Stimulated activated effector memory CD8-positive, alpha-beta T cell treated with anti-CD3 and anti-CD28 coated beads, Interleukin-12 subunit alpha, Interleukin-12 subunit beta, amount 100 ng/mL, for 72 hours (primary cell): ENCODE measurements around the gene PFN4.
"Not testable (repeated sequence)": the region's sequence is repeated elsewhere in the genome, so short reads cannot be mapped to it uniquely, and the experiment has no call there.

Experiments used
- ATAC-seq: fragments of 150-1000 bp; cut with Tn5 transposase; 2 replicates; pipeline ENCODE4 v1.10.0; 2021
- DNase-seq, 2 donors: peaks; one replicate each; pipeline ENCODE4 v3.0.0; 2021 to 2022; ENCODE audit warnings: low spot score in 2 of 2
- H3K27ac Mint-ChIP-seq: one replicate; pipeline ENCODE4 v1.8.0; 2022; ENCODE audit warnings: mild to moderate bottlenecking, mixed read lengths
- H3K36me3 Mint-ChIP-seq: one replicate; pipeline ENCODE4 v1.8.0; 2022; ENCODE audit warnings: mild to moderate bottlenecking, mixed read lengths
- H3K4me1 Mint-ChIP-seq: one replicate; pipeline ENCODE4 v1.8.0; 2022; ENCODE audit warnings: mixed read lengths
- H3K4me3 Mint-ChIP-seq: one replicate; pipeline ENCODE4 v1.8.0; 2022; ENCODE audit warnings: mild to moderate bottlenecking, mixed read lengths
- H3K9me3 Mint-ChIP-seq: one replicate; pipeline ENCODE4 v1.8.0; 2022; ENCODE audit warnings: mixed read lengths

The PFN4 gene

GRCh38 chr2:24123195-24123921, at the start of gene PFN4, which contains the start of gene FAM228B:
Gene PFN4, minus strand, starts transcription at chr2:24123334. Its CDS starts 799 bp downstream, at chr2:24122535.
Gene FAM228B, plus strand, starts transcription at chr2:24123469. Its CDS starts 893 bp downstream, at chr2:24124362.
- peaks cover 14% of the 10 kb centered on the region for H3K4me1 Mint-ChIP-seq
- no peaks in the 10 kb centered on the region for H3K36me3 Mint-ChIP-seq
- peak within 1 kb of the TSS; percentile 92 for H3K27ac Mint-ChIP-seq

DNA sequence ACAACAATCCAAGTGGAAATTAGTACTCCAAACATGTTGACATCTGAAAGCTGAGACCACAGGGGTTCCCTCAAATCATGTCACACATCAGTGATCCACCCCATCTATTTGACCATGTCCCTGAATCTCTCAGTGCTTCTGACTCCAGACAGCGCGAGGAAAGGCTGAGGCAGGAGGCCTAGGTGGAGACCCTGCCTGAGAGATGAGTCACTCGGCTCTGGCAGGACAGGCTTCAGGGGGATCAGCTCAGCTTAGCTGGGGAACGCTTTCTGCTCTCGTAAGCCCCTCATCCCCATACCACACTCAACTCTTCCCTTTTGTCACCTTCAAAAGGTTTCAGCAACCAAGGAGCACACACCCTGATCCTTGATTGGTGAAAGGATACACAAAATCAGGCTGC, 45.9 kb upstream of the PFN4 start:
- H3K27ac Mint-ChIP-seq, result no peak overlapping the region
- no peak for DNase-seq
- no peak for ATAC-seq
- H3K9me3 Mint-ChIP-seq, result no peaks in the 10 kb centered on the region
- no peak overlapping the region for H3K4me3 Mint-ChIP-seq
- H3K4me1 Mint-ChIP-seq, result no peaks in the 10 kb centered on the region
- no peaks in the 10 kb centered on the region for H3K36me3 Mint-ChIP-seq

More at GRCh38 chr2:24123195-24123921, at the start of gene PFN4, which contains the start of gene FAM228B:
- peak; percentile 65 to 89 for DNase-seq
- Mint-ChIP-seq H3K4me3 (peak within 1 kb of the TSS; percentile 78), H3K9me3 (no peaks in the 10 kb centered on the region)
- peak; percentile 93 for ATAC-seq

DNA sequence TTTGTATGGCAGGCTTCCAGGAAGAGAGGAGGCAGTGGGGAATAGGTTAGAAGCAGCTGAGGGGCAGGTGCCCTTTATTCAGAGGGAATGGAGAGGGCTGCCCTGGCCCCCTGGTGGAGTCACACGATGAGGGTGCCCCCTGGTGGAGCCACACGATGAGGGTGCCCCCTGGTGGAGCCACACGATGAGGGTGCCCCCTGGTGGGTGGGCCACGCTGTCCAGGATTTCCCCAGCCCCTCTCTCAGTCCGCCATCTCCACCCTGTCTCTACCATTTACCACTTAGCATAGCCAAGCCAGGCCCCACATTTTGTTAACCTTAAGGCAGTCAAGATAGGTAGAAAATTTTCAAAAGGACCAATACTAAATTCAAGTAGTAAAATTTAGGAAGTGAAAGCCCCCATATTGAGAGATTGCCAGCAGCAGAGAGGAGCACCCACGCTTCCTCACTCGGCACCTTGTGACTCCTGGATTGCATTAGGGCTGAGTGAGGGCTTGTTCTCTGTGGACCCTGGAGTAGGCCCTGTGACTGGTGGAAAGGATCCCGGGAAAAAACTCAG, 41.4 kb upstream of the PFN4 start:
- ATAC-seq (peak; percentile 79), DNase-seq (peak; percentile 6 to 72)
- Mint-ChIP-seq H3K27ac (no peak overlapping the region), H3K4me1 (no peaks in the 10 kb centered on the region), H3K4me3 (no peak overlapping the region), H3K9me3 (peaks cover 2% of the 10 kb centered on the region), H3K36me3 (no peaks in the 10 kb centered on the region)

DNA sequence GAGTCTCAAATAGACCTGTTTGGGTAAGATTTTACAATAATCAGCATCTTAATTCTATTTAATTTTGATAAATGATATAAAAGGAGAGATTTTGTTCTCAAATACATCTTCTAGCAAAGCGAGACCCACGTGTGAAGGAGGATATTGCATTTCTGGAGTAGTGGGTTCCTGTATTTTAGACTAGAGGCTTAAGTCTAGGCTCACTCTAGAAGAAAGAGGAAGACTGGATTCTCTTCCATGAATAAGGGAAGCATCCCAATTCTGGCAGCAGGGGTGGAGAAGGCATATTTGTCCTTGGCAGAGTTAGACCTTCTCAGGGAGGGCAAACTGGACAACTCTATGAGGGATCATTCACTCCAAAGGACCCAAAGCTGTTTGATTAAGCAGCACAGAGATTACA, 40.5 kb upstream of the PFN4 start:
- DNase-seq (no peak), ATAC-seq (no peak)
- H3K27ac Mint-ChIP-seq, result no peak overlapping the region
- peaks cover 2% of the 10 kb centered on the region for H3K9me3 Mint-ChIP-seq
- no peaks in the 10 kb centered on the region for H3K4me1 Mint-ChIP-seq
- no peaks in the 10 kb centered on the region for H3K36me3 Mint-ChIP-seq
- no peak overlapping the region for H3K4me3 Mint-ChIP-seq

GRCh38 chr2:24163186-24163585, 40.1 kb upstream of the PFN4 start:
- no peaks in the 10 kb centered on the region for H3K36me3 Mint-ChIP-seq
- peaks cover 2% of the 10 kb centered on the region for H3K9me3 Mint-ChIP-seq
- ATAC-seq, result no peak
- no peak overlapping the region for H3K4me3 Mint-ChIP-seq
- no peaks in the 10 kb centered on the region for H3K4me1 Mint-ChIP-seq
- H3K27ac Mint-ChIP-seq, result no peak overlapping the region
- no peak for DNase-seq

- Mint-ChIP-seq H3K4me3 (no peak overlapping the region), H3K4me1 (no peaks in the 10 kb centered on the region), H3K9me3 (peaks cover 2% of the 10 kb centered on the region), H3K27ac (no peak overlapping the region), H3K36me3 (no peaks in the 10 kb centered on the region)
- DNase-seq, result no peak
- no peak for ATAC-seq
Measured at GRCh38 chr2:24162494-24162893, 39.4 kb upstream of the PFN4 start.

- Mint-ChIP-seq H3K4me1 (no peaks in the 10 kb centered on the region), H3K9me3 (peaks cover 2% of the 10 kb centered on the region), H3K36me3 (no peaks in the 10 kb centered on the region), H3K27ac (no peak overlapping the region), H3K4me3 (no peak overlapping the region)
- no peak for DNase-seq
- ATAC-seq, result no peak
Measured at GRCh38 chr2:24160761-24161160, 37.6 kb upstream of the PFN4 start.

- Mint-ChIP-seq H3K27ac (no peak overlapping the region), H3K36me3 (no peaks in the 10 kb centered on the region)
- no peak for ATAC-seq
Measured at GRCh38 chr2:24159708-24160107, 36.6 kb upstream of the PFN4 start.

DNA sequence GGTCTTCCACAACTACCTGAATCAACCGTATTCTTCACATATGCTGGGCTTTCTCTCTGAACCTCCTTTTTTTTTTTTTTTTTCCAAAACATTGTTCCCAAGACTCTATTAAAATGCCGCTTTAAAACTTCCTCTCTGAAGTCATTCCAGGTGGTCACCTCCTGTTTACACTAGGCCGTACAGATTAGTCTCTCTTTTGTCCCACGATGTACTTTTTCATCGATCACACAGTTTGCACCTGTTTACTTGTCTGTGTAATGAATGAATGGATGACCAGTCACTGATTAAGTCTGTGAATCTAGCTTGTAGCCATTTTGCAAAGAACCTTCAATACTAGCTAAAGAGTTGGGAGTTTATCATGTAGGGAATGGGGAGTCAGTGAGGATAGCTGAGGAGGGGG, 35.0 kb upstream of the PFN4 start:
- H3K4me1 Mint-ChIP-seq, result no peaks in the 10 kb centered on the region
- no peak overlapping the region for H3K4me3 Mint-ChIP-seq
- no peak for DNase-seq
- H3K9me3 Mint-ChIP-seq, result peaks cover 2% of the 10 kb centered on the region
- no peak for ATAC-seq
- H3K36me3 Mint-ChIP-seq, result no peaks in the 10 kb centered on the region
- H3K27ac Mint-ChIP-seq, result no peak overlapping the region

More at GRCh38 chr2:24159708-24160107, 36.6 kb upstream of the PFN4 start:
- Mint-ChIP-seq H3K9me3 (peaks cover 2% of the 10 kb centered on the region), H3K4me3 (no peak overlapping the region), H3K4me1 (no peaks in the 10 kb centered on the region)
- DNase-seq, result no peak

GRCh38 chr2:24153478-24153877, 30.3 kb upstream of the PFN4 start:
- Mint-ChIP-seq H3K4me1 (no peaks in the 10 kb centered on the region), H3K36me3 (no peaks in the 10 kb centered on the region), H3K9me3 (peaks cover 2% of the 10 kb centered on the region), H3K4me3 (no peak overlapping the region), H3K27ac (no peak overlapping the region)
- DNase-seq (no peak), ATAC-seq (no peak)

DNA sequence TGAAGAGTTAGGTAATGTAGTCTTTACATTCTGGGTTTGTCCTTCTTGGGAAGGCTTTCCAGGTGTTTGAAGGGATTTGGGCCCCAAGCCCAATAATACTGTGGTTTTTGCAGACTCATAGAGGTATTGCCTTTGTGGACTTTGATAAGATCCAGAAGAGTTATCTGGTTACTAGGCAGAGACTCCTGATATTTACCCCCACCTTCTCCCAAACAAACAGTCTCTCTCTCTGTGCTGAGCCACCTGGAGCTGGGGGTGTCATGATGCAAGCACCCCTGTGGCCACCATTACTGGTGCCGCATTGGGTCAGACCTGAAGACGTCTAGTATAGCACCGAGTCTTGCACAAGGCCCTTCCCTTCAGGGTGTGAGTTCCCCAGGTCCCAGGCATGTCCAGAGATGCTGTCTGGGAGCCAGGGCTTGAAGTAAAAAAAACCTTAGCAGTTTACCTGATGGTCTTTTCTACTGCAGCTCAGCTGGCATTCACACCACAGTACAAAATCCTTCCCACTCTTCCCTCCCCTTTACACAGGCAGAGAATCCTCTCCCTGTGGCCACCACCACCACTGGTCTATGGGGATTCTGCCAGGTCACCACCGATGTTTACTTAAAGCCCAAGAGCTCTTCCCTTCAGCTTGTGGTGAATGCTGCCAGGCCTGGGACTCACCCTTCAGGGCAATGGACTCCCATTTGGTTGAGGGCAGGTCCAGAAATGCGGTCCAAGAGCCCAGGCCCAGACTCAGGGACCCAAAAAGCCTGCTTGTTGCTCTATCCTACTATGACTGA, 29.5 kb upstream of the PFN4 start:
- Mint-ChIP-seq H3K4me3 (no peak overlapping the region), H3K27ac (no peak overlapping the region), H3K36me3 (no peaks in the 10 kb centered on the region), H3K9me3 (peaks cover 6% of the 10 kb centered on the region), H3K4me1 (no peaks in the 10 kb centered on the region)
- no peak for ATAC-seq
- DNase-seq, result no peak

DNA sequence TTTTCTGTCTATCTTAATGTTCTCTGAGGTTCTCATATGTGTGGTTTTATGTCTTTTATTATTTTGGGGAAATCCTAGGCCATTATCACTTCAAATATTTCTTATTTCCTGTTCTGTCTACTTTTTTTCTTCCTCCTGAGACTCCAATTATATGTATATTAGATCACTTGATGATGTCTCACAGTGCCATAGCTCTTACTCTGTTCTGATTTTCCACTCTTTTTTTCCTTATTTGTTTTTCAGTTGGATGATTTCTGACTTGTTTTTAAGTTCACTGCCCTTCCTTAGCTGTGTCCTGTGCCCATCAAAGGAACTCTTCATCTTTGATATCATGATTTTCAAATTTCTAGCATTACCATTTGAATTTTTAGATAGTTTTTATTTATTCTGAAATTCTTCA, 24.2 kb upstream of the PFN4 start:
- Mint-ChIP-seq H3K9me3 (peaks cover 11% of the 10 kb centered on the region), H3K4me1 (no peaks in the 10 kb centered on the region), H3K27ac (no peak overlapping the region), H3K4me3 (no peak overlapping the region), H3K36me3 (no peaks in the 10 kb centered on the region)
- ATAC-seq, result no peak
- no peak for DNase-seq

GRCh38 chr2:24140305-24140704, 17.2 kb upstream of the PFN4 start:
- H3K4me3 Mint-ChIP-seq, H3K4me1 Mint-ChIP-seq, ATAC-seq, DNase-seq, H3K27ac Mint-ChIP-seq, H3K36me3 Mint-ChIP-seq, H3K9me3 Mint-ChIP-seq: not testable (repeated sequence)

DNA sequence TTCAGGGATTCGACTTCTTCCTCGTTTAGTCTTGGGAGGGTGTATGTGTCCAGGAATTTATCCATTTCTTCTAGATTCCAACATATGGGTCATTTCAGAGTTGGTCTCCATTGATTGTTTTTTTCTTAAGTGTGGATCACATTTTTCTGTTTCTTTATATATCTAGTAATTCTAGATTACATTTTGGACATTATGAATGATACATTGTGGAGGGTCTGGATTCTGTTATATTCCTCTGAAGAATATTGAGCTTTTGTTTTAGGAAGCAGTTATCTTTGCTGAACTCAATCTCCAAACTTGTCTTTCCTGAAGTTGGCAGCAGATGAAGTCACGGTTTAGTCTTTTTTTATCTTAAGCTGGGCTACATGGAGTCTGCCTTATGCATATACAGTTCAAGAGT, 9.4 kb upstream of the PFN4 start:
- Mint-ChIP-seq H3K27ac (no peak overlapping the region), H3K9me3 (no peaks in the 10 kb centered on the region), H3K36me3 (peaks cover 5% of the 10 kb centered on the region), H3K4me1 (no peaks in the 10 kb centered on the region), H3K4me3 (no peak overlapping the region)
- ATAC-seq, result no peak
- DNase-seq, result no peak

GRCh38 chr2:24125956-24126355, 2.8 kb upstream of the PFN4 start:
- Mint-ChIP-seq H3K27ac (no peak overlapping the region), H3K9me3 (no peaks in the 10 kb centered on the region), H3K36me3 (no peaks in the 10 kb centered on the region)

More at GRCh38 chr2:24125956-24126355, 2.8 kb upstream of the PFN4 start:
- DNase-seq, result no peak
- peaks cover 14% of the 10 kb centered on the region for H3K4me1 Mint-ChIP-seq
- no peak for ATAC-seq
- H3K4me3 Mint-ChIP-seq, result no peak overlapping the region
